GM12878 (cell line): Measurements from ENCODE around the gene SUSD1. TPM values are rescaled to one million over a fixed set of nuclear protein-coding genes. Genes with fewer than 3 reads are reported as not detected.

Experiments used
- BRCA1 ChIP-seq: IDR thresholded peaks from 2 replicates; pipeline ENCODE4 v1.6.1; 2011; ENCODE audit warnings: low read depth, low read length, improper control_type of control experiment
- CBFB ChIP-seq: IDR thresholded peaks from 2 replicates; pipeline ENCODE4 v1.6.1; 2016; ENCODE audit warnings: antibody characterized with exemption, low read depth
- CREB1 ChIP-seq: IDR thresholded peaks from 2 replicates; pipeline ENCODE4 v1.6.1; 2012; ENCODE audit warnings: low read depth, mild to moderate bottlenecking, inconsistent platforms
- E4F1 ChIP-seq: fragments of 450-650 bp; IDR thresholded peaks from 2 replicates; pipeline ENCODE4 v1.6.1; 2018; ENCODE audit warnings: borderline replicate concordance, mild to moderate bottlenecking; ENCODE audit not compliant: partially characterized antibody
- ESRRA ChIP-seq: IDR thresholded peaks from 2 replicates; pipeline ENCODE4 v1.6.1; 2012; ENCODE audit warnings: mild to moderate bottlenecking, low read length, improper control_type of control experiment
- IKZF2 ChIP-seq, 2 experiments: fragments of 450-650 bp; IDR thresholded peaks; 2 replicates each; pipeline ENCODE4 v1.6.1; 2017; ENCODE audit warnings: mild to moderate bottlenecking in 2 of 2, moderate library complexity in 2 of 2
- IRF5 ChIP-seq: fragments of 450-650 bp; IDR thresholded peaks from 2 replicates; pipeline ENCODE4 v1.6.1; 2017; ENCODE audit warnings: borderline replicate concordance
- KDM1A ChIP-seq: fragments of 200-600 bp; sonication (generic); IDR thresholded peaks from 2 replicates; pipeline ENCODE4 v1.6.1; 2016; ENCODE audit warnings: borderline replicate concordance
- KLF5 ChIP-seq: fragments of 450-650 bp; IDR thresholded peaks from 2 replicates; pipeline ENCODE4 v1.6.1; 2014; ENCODE audit warnings: mild to moderate bottlenecking; ENCODE audit not compliant: partially characterized antibody
- MLLT1 ChIP-seq: fragments of 450-650 bp; IDR thresholded peaks from 2 replicates; pipeline ENCODE4 v1.6.1; 2016; ENCODE audit warnings: mild to moderate bottlenecking
- NBN ChIP-seq: fragments of 450-650 bp; IDR thresholded peaks from 2 replicates; pipeline ENCODE4 v1.6.1; 2016
- PBX3 ChIP-seq: IDR thresholded peaks from 2 replicates; pipeline ENCODE4 v1.6.1; 2011; ENCODE audit warnings: mild to moderate bottlenecking, low read depth, low read length, moderate library complexity; ENCODE audit not compliant: insufficient replicate concordance
- POLR2A ChIP-seq: IDR thresholded peaks from 2 replicates; pipeline ENCODE4 v1.6.1; 2011; ENCODE audit warnings: low read depth, mild to moderate bottlenecking, low read length
- POLR2AphosphoS5 ChIP-seq: IDR thresholded peaks from 2 replicates; pipeline ENCODE4 v1.6.1; 2011; ENCODE audit warnings: mild to moderate bottlenecking, low read length, inconsistent platforms
- RB1 ChIP-seq: fragments of 450-650 bp; formaldehyde crosslinking; IDR thresholded peaks from 2 replicates; pipeline ENCODE4 v1.6.1; 2017; ENCODE audit warnings: mild to moderate bottlenecking, borderline replicate concordance
- RELA ChIP-seq: fragments of 450-650 bp; IDR thresholded peaks from 2 replicates; pipeline ENCODE4 v1.8.0; 2014; ENCODE audit warnings: borderline replicate concordance; ENCODE audit not compliant: partially characterized antibody
- SIX5 ChIP-seq: IDR thresholded peaks from 2 replicates; pipeline ENCODE4 v1.6.1; 2011; ENCODE audit warnings: mild to moderate bottlenecking, low read depth, low read length, moderate library complexity; ENCODE audit not compliant: severe bottlenecking
- SMC3 ChIP-seq: IDR thresholded peaks from 2 replicates; pipeline ENCODE4 v1.6.1; 2011; ENCODE audit warnings: low read length, improper control_type of control experiment, borderline replicate concordance
- TCF3 ChIP-seq: IDR thresholded peaks from 2 replicates; pipeline ENCODE4 v1.6.1; 2012; ENCODE audit warnings: low read depth, mild to moderate bottlenecking, low read length, borderline replicate concordance; ENCODE audit not compliant: insufficient read depth
- USF1 ChIP-seq: IDR thresholded peaks from 2 replicates; pipeline ENCODE4 v1.6.1; 2011; ENCODE audit warnings: borderline replicate concordance, low read depth, mild to moderate bottlenecking, moderate library complexity, mixed read lengths, low read length; ENCODE audit not compliant: insufficient read depth; ENCODE audit errors: extremely low read length
- USF2 ChIP-seq: IDR thresholded peaks from 2 replicates; pipeline ENCODE4 v1.6.1; 2011; ENCODE audit warnings: low read depth, low read length, improper control_type of control experiment, borderline replicate concordance
- YBX1 ChIP-seq: fragments of 450-650 bp; IDR thresholded peaks from 2 replicates; pipeline ENCODE4 v1.6.1; 2016; ENCODE audit warnings: antibody characterized with exemption
- ZNF217 ChIP-seq: fragments of 450-650 bp; IDR thresholded peaks from 2 replicates; pipeline ENCODE4 v1.6.1; 2017; ENCODE audit warnings: antibody characterized with exemption, mild to moderate bottlenecking
- ZSCAN29 ChIP-seq: fragments of 450-650 bp; IDR thresholded peaks from 2 replicates; pipeline ENCODE4 v1.6.1; 2017; ENCODE audit warnings: mild to moderate bottlenecking, moderate library complexity
- polyA plus RNA-seq, 11 experiments: library from polyadenylated mRNA; depleted of rRNA in 4 of 11; unstranded in 6 of 11; stranded (reverse) in 5 of 11; fragments of >200 nt; fragmentation: Nextera tagmentation in 4 of 11; fragmentation: Illumina TruSeq in 1 of 11; extraction: Ambion mirVana in 4 of 11; extraction: Trizol in 1 of 11; gene quantifications; 1 replicate in 1 of 11; 2 replicates in 10 of 11; pipeline versions ENCODE4 v1.2.1 to v1.2.3, GENCODE V29; 2011 to 2016; ENCODE audit warnings: inconsistent platforms in 2 of 11, missing spikeins in 2 of 11, low read depth in 1 of 11
- total RNA-seq, 4 experiments: library from RNA; depleted of rRNA in 3 of 4; stranded (reverse); fragments of >200 nt in 3 of 4; fragmentation: Illumina TruSeq in 1 of 4; extraction: Trizol in 1 of 4; gene quantifications; 2 replicates each; pipeline versions ENCODE4 v1.2.1 to v1.2.3, GENCODE V29; 2013 to 2021

Gene SUSD1
- total and polyA plus RNA-seq, 10 of the 15 experiments (the other 5 are each of a cell fraction or from before 2014, with no cell fraction given): 6.7 to 20.8 (median 13.2) TPM

- TF ChIP-seq USF2 (no peak), YBX1 (no peak), E4F1 (no peak), SIX5 (no peak), PBX3 (no peak), RELA (no peak), NBN (no peak; the same call in 1 of the 2 replicates), TCF3 (no peak), RB1 (no peak), MLLT1 (no peak; the same call in 1 of the 2 replicates), ZNF217 (no peak), USF1 (no peak), ESRRA (no peak), KDM1A (no peak), POLR2A (no peak), IKZF2 (IDR thresholded peaks at IDR 0.05) (peak; percentile 35 to 48; a peak in 3 of 4 replicates), KLF5 (no peak), BRCA1 (no peak), ZSCAN29 (no peak), CBFB (no peak), POLR2AphosphoS5 (no peak), IRF5 (no peak), SMC3 (no peak), CREB1 (peak; percentile 61)
Observed at GRCh38 chr9:112076814-112077213, 98.3 kb downstream of the SUSD1 start (continued).
